ENCODE measurements around the gene SLC35D3.
"Not testable (repeated sequence)": the region's sequence is repeated elsewhere in the genome, so short reads cannot be mapped to it uniquely, and the experiment has no call there.

- TF ChIP-seq CTCF (conservative IDR thresholded peaks at IDR 0.05 in 1 of 2, IDR thresholded peaks at IDR 0.05 in 1 of 2; ENCODE audit: low read depth in 1 of 2, low read length in 2 of 2); EZH2 (IDR thresholded peaks at IDR 0.05; ENCODE audit: low read length, missing control alignments): not testable (repeated sequence)
Measured at GRCh38 chr6:136959935-136960334, 37.8 kb downstream of the SLC35D3 start.

Data from fibroblast of lung (primary cell).